CD4-positive, alpha-beta T cell treated with Interleukin-21 for 1 hour (primary cell): ENCODE results near the gene GINS2.

Experiments used
- DNase-seq: peaks from one replicate; pipeline ENCODE4 v3.0.0-alpha.2; 2020

Gene GINS2

GRCh38 chr16:85637808-85638647 is 50.7 kb downstream of the GINS2 start:
- DNase-seq, result no peak

- DNase-seq, result no peak
These were observed 51.5 kb downstream of the GINS2 start for GRCh38 chr16:85637061-85637807.

GRCh38 chr16:85636234-85636812 is 52.4 kb downstream of the GINS2 start:
- DNase-seq, result no peak

- no peak for DNase-seq
These were observed 53.1 kb downstream of the GINS2 start for GRCh38 chr16:85635545-85636140.

- DNase-seq, result no peak
These were observed 53.8 kb downstream of the GINS2 start for GRCh38 chr16:85634747-85635544.

- no peak for DNase-seq
These were observed 54.9 kb downstream of the GINS2 start for GRCh38 chr16:85633888-85634287.

GRCh38 chr16:85633438-85633743 is 55.4 kb downstream of the GINS2 start:
- no peak for DNase-seq

GRCh38 chr16:85632709-85633437 is 55.9 kb downstream of the GINS2 start:
- DNase-seq, result no peak

GRCh38 chr16:85631802-85632393 is 56.9 kb downstream of the GINS2 start:
- no peak for DNase-seq

- DNase-seq, result no peak
These were observed 57.5 kb downstream of the GINS2 start for GRCh38 chr16:85631230-85631629.

- no peak for DNase-seq
These were observed 58.9 kb downstream of the GINS2 start for GRCh38 chr16:85629853-85630252.

GRCh38 chr16:85629326-85629725 is 59.4 kb downstream of the GINS2 start:
- no peak for DNase-seq

- no peak for DNase-seq
These were observed 60.1 kb downstream of the GINS2 start for GRCh38 chr16:85628645-85629044.

- DNase-seq, result no peak
These were observed 60.5 kb downstream of the GINS2 start for GRCh38 chr16:85628265-85628556.

GRCh38 chr16:85627526-85628264 is 61.1 kb downstream of the GINS2 start:
- DNase-seq, result no peak

- no peak for DNase-seq
These were observed 61.7 kb downstream of the GINS2 start for GRCh38 chr16:85627089-85627488.
